Naive thymus-derived CD8-positive, alpha-beta T cell (primary cell): ENCODE measurements around the gene C20orf204. TPM values are rescaled to one million over a fixed set of nuclear protein-coding genes. Genes with fewer than 3 reads are reported as not detected.

Source experiments
- ATAC-seq, 2 donors: fragments of 150-1000 bp; cut with Tn5 transposase in 1 of 2; sonication (Bioruptor Pico), chemical (Tn5 transposase) in 1 of 2; 1 replicate in 1 of 2; 2 replicates in 1 of 2; pipeline ENCODE4 v1.10.0; 2021; ENCODE audit warnings: mild to moderate bottlenecking in 2 of 2, moderate library complexity in 2 of 2
- POLR2A ChIA-PET: fragments of 350-600 bp; sonication (Branson Sonifier 250); formaldehyde crosslinking; loops from one replicate; lab custom pipeline; 2021; ENCODE audit warnings: antibody characterized with exemption; lab: Charles Lee
- DNase-seq, 10 donors: peaks; one replicate each; pipeline versions ENCODE4 v3.0.0 to v3.0.0-alpha.2; 2020 to 2022
- H3K27ac Mint-ChIP-seq, 10 donors: one replicate each; pipeline ENCODE4 v1.8.0; 2020 to 2022; ENCODE audit warnings: mild to moderate bottlenecking in 10 of 10, mixed read lengths in 10 of 10, moderate library complexity in 4 of 10, inconsistent platforms in 1 of 10
- H3K27me3 Mint-ChIP-seq, 5 donors: one replicate each; pipeline ENCODE4 v1.8.0; 2021 to 2022; ENCODE audit warnings: mixed read lengths in 5 of 5
- H3K36me3 Mint-ChIP-seq, 3 donors: one replicate each; pipeline ENCODE4 v1.8.0; 2020 to 2022; ENCODE audit warnings: mixed read lengths in 3 of 3, mild to moderate bottlenecking in 2 of 3, inconsistent platforms in 1 of 3
- H3K4me1 Mint-ChIP-seq, 4 donors: one replicate each; pipeline ENCODE4 v1.8.0; 2021 to 2022; ENCODE audit warnings: mixed read lengths in 4 of 4
- H3K4me3 Mint-ChIP-seq, 10 donors: one replicate each; pipeline ENCODE4 v1.8.0; 2020 to 2022; ENCODE audit warnings: mild to moderate bottlenecking in 10 of 10, mixed read lengths in 10 of 10, moderate library complexity in 6 of 10, inconsistent platforms in 1 of 10
- H3K9me3 Mint-ChIP-seq, 9 donors: one replicate each; pipeline ENCODE4 v1.8.0; 2020 to 2022; ENCODE audit warnings: mixed read lengths in 9 of 9, mild to moderate bottlenecking in 3 of 9, inconsistent platforms in 1 of 9, moderate library complexity in 1 of 9
- polyA plus RNA-seq, 3 donors: library from polyadenylated mRNA; unstranded; fragments of 300-500 nt; fragmentation: Illumina TruSeq; gene quantifications; one replicate each; pipeline ENCODE4 v1.2.3, GENCODE V29; 2021
- total RNA-seq, 8 experiments: library from RNA in 2 of 8; stranded (reverse) in 2 of 8; gene quantifications; one replicate each; pipeline ENCODE4 v1.2.3 and lab custom pipeline; 2021 to 2026

Gene C20orf204
- total and polyA plus RNA-seq, 5 experiments from 2014 or later: 0.54 to 5.8 (median 5.6) TPM; not detected in 2

DNA sequence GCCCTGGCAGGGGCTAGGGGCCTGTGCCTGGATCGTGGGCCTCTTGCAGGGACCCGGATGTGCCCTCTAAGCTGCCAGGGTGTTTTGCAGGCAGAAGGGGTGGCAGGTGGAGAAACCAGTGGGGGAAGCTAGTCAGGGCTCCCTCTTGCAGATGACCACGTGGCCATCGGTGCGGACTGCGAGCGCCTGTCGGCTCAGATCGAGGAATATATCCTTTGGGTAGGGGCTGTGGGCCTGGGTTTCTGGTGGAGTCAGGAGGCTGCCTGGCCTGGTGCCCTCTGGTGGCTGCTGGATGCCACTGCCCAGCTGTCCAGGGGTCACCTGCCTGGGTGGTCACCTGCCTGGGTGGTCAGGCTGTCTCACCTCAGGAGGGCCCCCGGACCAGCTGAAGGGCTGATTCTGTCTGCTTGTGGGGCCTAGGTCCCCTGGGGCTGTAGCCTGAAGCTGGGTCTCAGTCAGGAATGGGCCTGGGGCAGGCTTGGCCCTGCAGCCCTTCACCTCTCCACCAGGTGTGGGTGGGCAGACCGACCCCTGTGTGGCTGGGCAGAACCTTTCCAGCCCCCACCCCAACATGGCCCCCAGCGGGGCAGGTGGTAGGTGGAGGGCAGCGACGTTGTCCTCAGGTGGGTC is 33.7 kb downstream of the C20orf204 start:
- Mint-ChIP-seq H3K27me3 (no peaks in the 10 kb centered on the region), H3K4me1 (peaks cover 16 to 47% (median 36%) of the 10 kb centered on the region in 4 donors), H3K4me3 (no peak overlapping the region), H3K27ac (peak overlapping the region in 1 of 10 donors; percentile 32), H3K36me3 (peaks cover 0 to 16% (median 0%) of the 10 kb centered on the region in 3 donors), H3K9me3 (no peaks in the 10 kb centered on the region)
- POLR2A ChIA-PET: interaction anchor here (1.0 to 4.9 kb wide), 2 partner anchors 8 to 89 kb away, joined by 3 to 47 read pairs; partner anchors contain the start of genes OPRL1, PRPF6 and RGS19
- ATAC-seq: no peak
- DNase-seq: no peak

DNA sequence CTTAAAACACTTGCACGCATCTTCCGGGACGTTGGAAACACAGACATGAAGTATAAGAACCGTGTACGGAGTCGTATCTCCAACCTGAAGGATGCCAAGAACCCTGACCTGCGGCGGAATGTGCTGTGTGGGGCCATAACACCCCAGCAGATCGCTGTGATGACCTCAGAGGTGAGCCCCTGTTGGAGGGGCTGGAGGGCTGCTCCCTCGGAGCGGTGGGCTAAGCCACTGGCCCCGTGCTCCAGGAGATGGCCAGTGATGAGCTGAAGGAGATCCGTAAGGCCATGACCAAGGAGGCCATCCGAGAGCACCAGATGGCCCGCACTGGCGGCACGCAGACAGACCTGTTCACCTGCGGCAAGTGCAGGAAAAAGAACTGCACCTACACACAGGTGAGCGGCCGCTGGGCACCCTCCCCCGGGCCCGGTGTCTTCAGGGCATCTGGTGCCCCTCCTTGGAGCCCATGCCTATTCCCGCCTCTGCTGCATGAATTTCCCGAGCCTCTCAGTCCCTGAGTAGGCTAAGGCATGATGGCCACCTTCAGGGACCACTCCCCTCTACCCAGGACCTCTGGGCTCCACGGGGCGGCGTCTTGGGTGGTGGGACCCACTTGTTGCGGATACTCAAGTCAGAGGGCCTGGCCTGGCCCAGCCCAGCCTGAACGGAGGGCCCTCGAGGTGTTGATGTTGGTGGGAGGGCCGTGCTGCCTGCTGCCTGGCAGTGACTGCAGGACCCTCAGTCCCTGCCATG is 34.4 kb downstream of the C20orf204 start:
- no peaks in the 10 kb centered on the region for H3K9me3 Mint-ChIP-seq
- ATAC-seq (no peak), DNase-seq (no peak)
- no peak overlapping the region for H3K4me3 Mint-ChIP-seq
- H3K4me1 Mint-ChIP-seq: peaks cover 14 to 43% (median 32%) of the 10 kb centered on the region in 4 donors
- POLR2A ChIA-PET: interaction anchor here (4.9 kb wide), 1 partner anchor 7 kb away, joined by 47 read pairs; the partner anchor contains the start of genes OPRL1 and RGS19
- peaks cover 0 to 22% (median 0%) of the 10 kb centered on the region in 3 donors for H3K36me3 Mint-ChIP-seq
- H3K27ac Mint-ChIP-seq: peak overlapping the region in 2 of 10 donors; percentile 10 to 20
- no peaks in the 10 kb centered on the region for H3K27me3 Mint-ChIP-seq

DNA sequence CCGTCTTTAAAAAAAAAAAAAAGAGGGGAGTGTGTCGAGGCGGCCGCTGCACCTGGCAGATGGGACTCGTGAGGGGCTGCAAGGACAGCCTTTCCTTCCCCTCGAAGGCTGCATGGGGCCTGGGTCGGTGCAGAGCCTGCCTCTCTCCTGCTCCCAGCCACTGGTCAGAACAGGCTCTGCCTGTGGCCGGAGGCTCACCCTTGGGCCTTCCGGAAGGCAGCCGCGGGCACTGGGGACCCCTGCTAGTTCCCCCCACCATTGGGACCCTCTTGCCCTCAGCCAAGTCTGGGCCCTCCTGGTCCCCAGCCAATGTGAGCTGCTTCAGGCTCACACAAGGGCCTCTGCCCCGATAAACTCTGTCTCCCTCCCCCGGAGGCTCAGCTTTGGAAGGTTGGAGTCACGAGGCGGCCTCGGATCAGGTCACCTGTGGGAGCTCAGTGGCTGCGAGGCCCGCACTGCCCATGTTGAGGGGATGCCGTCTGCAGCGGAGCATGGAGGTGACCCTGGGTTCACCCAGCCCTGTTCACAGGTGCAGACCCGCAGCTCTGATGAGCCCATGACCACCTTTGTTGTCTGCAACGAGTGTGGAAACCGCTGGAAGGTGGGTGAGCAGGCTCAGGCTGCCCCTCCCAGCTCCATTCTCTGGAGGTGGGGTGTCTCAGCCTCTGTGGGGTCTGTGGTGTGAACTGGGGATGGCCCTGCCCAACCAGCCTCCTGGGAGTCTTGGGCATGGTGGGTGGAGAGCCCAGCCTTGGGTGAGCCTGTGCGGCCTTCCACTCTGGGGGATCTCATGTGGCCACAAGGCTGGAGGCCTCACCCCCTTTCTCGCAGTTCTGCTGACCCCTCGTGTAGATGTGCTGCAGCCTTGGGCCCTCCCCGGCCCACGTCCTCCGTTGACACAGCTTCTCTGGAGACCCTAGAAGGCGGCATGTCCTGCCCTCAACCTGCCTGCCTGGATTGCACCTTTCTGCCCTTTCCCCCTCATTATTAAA is 35.7 kb downstream of the C20orf204 start:
- POLR2A ChIA-PET: interaction anchor here (1.2 to 1.3 kb wide), 5 partner anchors 9 to 446 kb away, joined by 3 to 5 read pairs (median 4); partner anchors contain the start of gene TCEA2
- ATAC-seq (no peak), DNase-seq (no peak)
- H3K27me3 Mint-ChIP-seq: no peaks in the 10 kb centered on the region
- peaks cover 9 to 35% (median 28%) of the 10 kb centered on the region in 4 donors for H3K4me1 Mint-ChIP-seq
- no peaks in the 10 kb centered on the region for H3K9me3 Mint-ChIP-seq
- H3K36me3 Mint-ChIP-seq: peaks cover 0 to 31% (median 0%) of the 10 kb centered on the region in 3 donors
- H3K4me3 Mint-ChIP-seq: no peak overlapping the region
- H3K27ac Mint-ChIP-seq: peak overlapping the region in 3 of 10 donors; percentile 33 to 79 (median 59)

DNA sequence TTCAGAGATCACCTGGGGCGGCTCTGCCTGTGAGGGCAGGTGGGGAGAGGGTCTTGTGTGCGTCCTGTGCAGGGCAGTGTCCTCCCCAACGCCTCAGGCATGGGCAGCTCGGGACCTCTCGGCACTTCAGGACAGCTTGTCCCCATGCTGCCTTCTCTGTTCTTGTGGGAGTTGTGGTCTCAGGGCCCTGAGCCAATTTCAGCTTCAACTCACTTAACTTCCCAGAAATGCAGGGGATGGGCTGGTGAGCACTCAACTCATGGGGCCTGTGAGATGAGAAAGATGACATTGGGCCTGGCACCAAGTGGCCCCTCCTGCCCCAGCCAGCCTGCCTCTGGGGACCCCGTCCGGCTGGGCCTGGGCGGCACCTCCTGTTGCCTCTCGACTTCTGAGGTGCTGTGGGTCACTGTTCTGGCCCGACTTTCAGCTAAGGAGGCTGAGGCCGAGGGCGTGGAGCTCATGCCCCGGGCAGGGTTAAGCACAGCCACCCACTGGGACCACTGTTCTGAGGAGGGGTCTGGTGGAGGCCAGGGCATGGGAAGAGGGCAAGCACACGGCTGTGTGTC is 36.6 kb downstream of the C20orf204 start:
- ATAC-seq: no peak
- Mint-ChIP-seq H3K27me3 (no peaks in the 10 kb centered on the region), H3K4me1 (peaks cover 8 to 31% (median 26%) of the 10 kb centered on the region in 4 donors), H3K27ac (peak overlapping the region in 3 of 10 donors; percentile 6 to 61 (median 59)), H3K36me3 (peaks cover 0 to 33% (median 0%) of the 10 kb centered on the region in 3 donors), H3K9me3 (no peaks in the 10 kb centered on the region), H3K4me3 (no peak overlapping the region)
- POLR2A ChIA-PET: interaction anchor here (1.2 to 1.3 kb wide), 5 partner anchors 8 to 447 kb away, joined by 3 to 5 read pairs (median 4); partner anchors contain the start of gene TCEA2
- DNase-seq: no peak

DNA sequence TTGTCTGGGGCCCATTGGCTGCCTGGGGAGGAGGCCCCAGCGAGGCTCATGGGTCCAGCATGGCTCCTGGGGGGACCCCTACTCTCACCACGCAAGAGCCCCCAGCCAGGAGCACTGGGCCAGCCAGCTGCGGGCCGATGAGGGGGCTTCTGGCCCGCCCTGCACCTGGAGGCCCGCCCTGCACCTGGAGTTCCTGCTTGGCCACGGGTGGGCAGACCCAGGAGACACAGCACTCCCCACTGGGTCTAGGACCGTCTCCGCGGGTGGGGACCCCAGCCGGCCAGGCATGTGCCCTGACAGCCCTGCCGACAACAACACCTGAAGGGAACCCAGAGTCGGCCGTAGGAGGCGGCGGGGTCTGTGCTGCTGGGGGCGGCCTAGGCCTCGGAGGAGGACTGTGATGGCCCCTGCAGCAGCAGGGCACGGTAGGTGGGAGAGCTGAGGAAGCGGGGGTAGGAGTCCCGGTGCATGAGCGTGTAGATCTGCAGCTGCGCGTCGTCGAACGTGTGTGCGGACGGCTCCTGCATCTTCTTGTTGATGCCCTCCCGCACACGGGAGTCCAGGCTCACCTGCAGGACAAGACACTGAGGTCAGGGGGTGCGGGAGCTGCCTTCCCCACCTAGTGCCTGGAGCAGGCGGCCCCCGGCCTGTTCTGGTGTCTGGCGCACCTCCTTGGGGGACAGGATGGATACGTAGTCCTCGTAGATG is 37.6 kb downstream of the C20orf204 start:
- Mint-ChIP-seq H3K4me1 (peaks cover 8 to 33% (median 30%) of the 10 kb centered on the region in 4 donors), H3K27ac (peak overlapping the region in 2 of 10 donors; percentile 4 to 19)
- ATAC-seq: no peak

DNA sequence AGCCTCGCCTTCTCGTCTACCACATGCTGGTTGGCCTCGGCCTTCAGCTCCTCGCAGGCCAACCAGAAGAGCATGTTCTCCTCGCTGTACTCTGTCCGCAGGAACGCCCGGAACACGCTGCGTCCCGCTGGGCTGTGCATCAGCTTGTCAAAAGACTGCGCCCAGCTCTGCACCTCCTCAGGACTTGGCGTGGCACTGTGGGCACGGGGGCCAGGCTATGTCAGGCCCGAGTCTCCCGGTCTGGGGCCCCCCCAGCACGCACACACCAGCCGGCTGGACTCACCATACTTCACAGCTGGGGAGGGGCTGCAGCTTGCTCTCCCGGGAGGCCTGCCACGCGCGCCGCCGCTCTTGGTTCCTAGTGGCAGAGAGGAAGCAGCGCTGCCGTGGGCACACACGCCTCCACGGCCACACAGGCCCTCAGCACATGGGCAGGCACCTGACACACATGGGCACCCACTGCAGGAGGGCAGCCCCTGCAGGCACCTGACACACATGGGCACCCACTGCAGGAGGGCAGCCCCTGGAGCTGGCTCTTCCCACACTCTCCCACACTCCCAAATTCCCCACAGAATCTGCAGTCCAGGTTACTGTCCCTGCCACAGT is 38.3 kb downstream of the C20orf204 start:
- POLR2A ChIA-PET: interaction anchor here (1.6 kb wide), 1 partner anchor 12 kb away, joined by 4 read pairs; the partner anchor contains the start of gene TCEA2
- H3K36me3 Mint-ChIP-seq: peaks cover 0 to 33% (median 0%) of the 10 kb centered on the region in 3 donors
- no peaks in the 10 kb centered on the region for H3K27me3 Mint-ChIP-seq
- DNase-seq: no peak
- peaks cover 9 to 35% (median 31%) of the 10 kb centered on the region in 4 donors for H3K4me1 Mint-ChIP-seq
- no peaks in the 10 kb centered on the region for H3K9me3 Mint-ChIP-seq
- H3K27ac Mint-ChIP-seq: peak overlapping the region in 1 of 10 donors; percentile 34
- H3K4me3 Mint-ChIP-seq: no peak overlapping the region
- ATAC-seq: no peak

More for the DNA sequence above, 37.6 kb downstream of the C20orf204 start:
- peaks cover 0 to 33% (median 0%) of the 10 kb centered on the region in 3 donors for H3K36me3 Mint-ChIP-seq
- no peak for DNase-seq
- no peaks in the 10 kb centered on the region for H3K27me3 Mint-ChIP-seq
- H3K4me3 Mint-ChIP-seq: no peak overlapping the region
- POLR2A ChIA-PET: interaction anchor here (1.6 kb wide), 1 partner anchor 11 kb away, joined by 4 read pairs; the partner anchor contains the start of gene TCEA2
- H3K9me3 Mint-ChIP-seq: no peaks in the 10 kb centered on the region

DNA sequence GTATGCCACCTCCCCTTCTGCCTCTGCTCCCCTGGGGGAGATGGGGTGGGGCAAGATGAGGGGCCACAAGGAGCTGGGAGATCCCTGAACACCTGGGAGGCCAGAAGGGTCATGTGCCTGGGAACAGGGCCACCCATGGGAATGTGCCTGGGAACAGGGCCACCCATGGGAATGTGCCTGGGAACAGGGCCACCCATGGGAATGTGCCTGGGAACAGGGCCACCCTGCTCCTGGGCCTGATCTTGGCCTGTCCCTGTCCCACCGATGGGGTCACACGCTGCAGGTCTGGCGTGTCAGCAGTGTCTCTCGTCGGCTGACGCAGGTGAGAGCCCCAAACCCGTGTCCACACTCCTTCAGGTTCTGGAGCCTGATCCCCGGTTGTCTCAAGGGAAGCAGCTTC is 39.0 kb downstream of the C20orf204 start:
- Mint-ChIP-seq H3K9me3 (no peaks in the 10 kb centered on the region), H3K4me1 (peaks cover 9 to 35% (median 28%) of the 10 kb centered on the region in 4 donors), H3K27me3 (no peaks in the 10 kb centered on the region), H3K27ac (peak overlapping the region in 3 of 10 donors; percentile 36 to 85 (median 65)), H3K36me3 (peaks cover 0 to 33% (median 0%) of the 10 kb centered on the region in 3 donors), H3K4me3 (no peak overlapping the region)
- POLR2A ChIA-PET: interaction anchor here (1.6 kb wide), 1 partner anchor 12 kb away, joined by 4 read pairs; the partner anchor contains the start of gene TCEA2
- DNase-seq (no peak), ATAC-seq (no peak)

DNA sequence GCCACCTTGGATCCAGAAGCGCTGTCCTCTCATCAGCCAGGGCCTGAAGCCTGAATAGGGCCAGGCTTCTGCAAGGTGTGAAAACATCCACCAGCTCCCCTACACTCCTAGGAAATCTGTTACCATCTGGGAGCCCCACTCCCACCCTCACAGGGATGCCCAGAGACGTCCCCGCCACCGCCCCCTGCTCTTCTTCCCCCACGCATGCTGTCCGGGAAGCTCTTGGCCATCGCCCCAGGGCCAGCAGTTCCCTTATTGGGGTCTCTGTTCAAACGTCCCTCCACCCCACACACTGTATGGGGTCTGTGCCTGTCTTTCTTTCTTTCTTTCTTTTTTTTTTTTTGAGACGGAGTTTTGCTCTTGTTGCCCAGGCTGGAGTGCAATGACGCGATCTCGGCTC is 39.6 kb downstream of the C20orf204 start:
- no peak for DNase-seq
- Mint-ChIP-seq H3K4me3 (no peak overlapping the region), H3K4me1 (peaks cover 9 to 40% (median 33%) of the 10 kb centered on the region in 4 donors), H3K27ac (peak overlapping the region in 7 of 10 donors; percentile 28 to 85 (median 63)), H3K36me3 (peaks cover 0 to 33% (median 0%) of the 10 kb centered on the region in 3 donors), H3K27me3 (no peaks in the 10 kb centered on the region), H3K9me3 (no peaks in the 10 kb centered on the region)
- no peak for ATAC-seq
- POLR2A ChIA-PET: interaction anchor here (4.6 to 4.7 kb wide), 2 partner anchors 8 to 11 kb away, joined by 21 to 47 read pairs; no protein-coding TSS in a partner anchor

DNA sequence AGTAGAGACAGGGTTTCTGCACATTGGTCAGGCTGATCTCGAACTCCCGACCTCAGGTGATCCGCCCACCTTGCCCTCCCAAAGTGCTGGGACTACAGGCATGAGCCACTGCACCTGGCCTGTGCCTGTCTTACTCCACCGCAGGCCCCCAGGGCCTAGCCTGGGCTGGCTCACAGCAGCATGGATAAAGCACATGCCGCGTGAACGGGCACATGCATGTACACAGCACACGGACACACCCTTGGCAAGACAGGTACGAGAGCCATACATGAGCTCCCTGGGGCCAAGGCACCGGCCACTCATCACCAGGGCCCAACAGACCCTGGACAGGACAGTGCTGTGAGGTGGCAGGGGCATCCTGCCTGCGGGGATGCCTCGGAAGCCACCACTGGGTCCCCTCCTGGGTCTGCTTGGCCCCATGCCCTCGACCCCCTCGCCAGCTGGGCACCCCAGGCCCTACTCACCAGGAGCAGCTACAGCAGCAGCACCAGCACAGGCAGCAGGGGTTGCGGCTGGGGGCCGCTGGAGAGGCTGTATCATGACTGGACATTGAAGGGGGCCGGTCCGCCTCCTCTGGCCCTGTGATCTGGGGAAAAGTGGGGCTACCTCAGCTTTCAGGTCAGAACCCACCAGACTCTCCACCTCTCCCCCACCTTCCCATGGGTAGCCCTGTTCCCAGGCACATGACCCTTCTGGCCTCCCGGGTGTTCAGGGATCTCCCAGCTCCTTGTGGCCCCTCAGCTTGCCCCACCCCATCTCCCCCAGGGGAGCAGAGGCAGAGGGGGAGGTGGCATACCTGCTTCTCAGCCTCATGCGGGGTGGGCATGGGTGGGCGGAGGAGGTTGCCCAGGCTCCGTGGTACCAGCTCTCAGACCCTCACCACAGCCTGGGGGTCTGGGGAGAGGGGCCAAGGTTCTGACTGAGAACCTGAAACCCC is 40.3 kb downstream of the C20orf204 start:
- DNase-seq (no peak), ATAC-seq (no peak)
- POLR2A ChIA-PET: interaction anchor here (0.6 to 4.7 kb wide), 8 partner anchors 9 to 120 kb away, joined by 3 to 47 read pairs (median 13); partner anchors contain the start of genes TCEA2 and UCKL1
- Mint-ChIP-seq H3K9me3 (no peaks in the 10 kb centered on the region), H3K4me1 (peaks cover 9 to 48% (median 36%) of the 10 kb centered on the region in 4 donors), H3K36me3 (peaks cover 0 to 33% (median 0%) of the 10 kb centered on the region in 3 donors), H3K27me3 (no peaks in the 10 kb centered on the region), H3K4me3 (peak overlapping the region in 9 of 10 donors; percentile 14 to 95 (median 39)), H3K27ac (peak overlapping the region in 8 of 10 donors; percentile 15 to 88 (median 60))
